HepG2 (cell line): ENCODE data around the gene ADCY6. TPM values are rescaled to one million over a fixed set of nuclear protein-coding genes. Genes with fewer than 3 reads are reported as not detected.

Experiments used
- ATAC-seq: fragments of 200-7000 bp; cut with Tn5 transposase; 3 replicates; pipeline ENCODE4 v1.9.1; 2020; ENCODE audit warnings: mild to moderate bottlenecking, moderate library complexity
- BruUV-seq: library from RNA; stranded (reverse); fragments of 400-500 nt; replicated peaks from 2 replicates; lab custom pipeline; 2021; lab: Mats Ljungman, UMichigan
- CTCF ChIA-PET: fragments of 300-600 bp; formaldehyde crosslinking; extraction: SDS; loops from one replicate; lab custom pipeline; 2021; ENCODE audit warnings: low total read pairs, inconsistent platforms, low intra/inter-chr PET ratio; lab: Yijun Ruan, JAX
- POLR2A ChIA-PET: fragments of 350-600 bp; sonication (Branson Sonifier 250); formaldehyde crosslinking; loops from one replicate; lab custom pipeline; 2020; ENCODE audit warnings: antibody characterized with exemption, inconsistent platforms; lab: Yijun Ruan, JAX
- DNase-seq: peaks from one replicate; pipeline ENCODE4 v3.0.0-alpha.2; 2015; ENCODE audit warnings: low spot score
- FAIRE-seq: peaks from 3 replicates; lab custom pipeline; 2011; peaks lifted over from hg19 to GRCh38; lab: Jason Lieb, UNC
- H2AFZ ChIP-seq: one replicate; pipeline ENCODE4 v1.6.1; 2011; ENCODE audit warnings: low read length, inconsistent platforms
- H3K27ac ChIP-seq: fragments of 300-600 bp; 3 replicates; pipeline ENCODE4 v1.8.0; 2011; ENCODE audit warnings: mixed run types, mild to moderate bottlenecking, mixed read lengths, low read length, inconsistent platforms; ENCODE audit not compliant: insufficient read depth; ENCODE audit errors: extremely low read length
- H3K27me3 ChIP-seq, 2 experiments: fragments of 200-600 bp in 1 of 2; 2 replicates in 1 of 2; 3 replicates in 1 of 2; pipeline versions ENCODE4 v1.6.0 to v1.8.0; 2011; ENCODE audit warnings: low read length in 2 of 2, mild to moderate bottlenecking in 2 of 2, moderate library complexity in 2 of 2, inconsistent platforms in 1 of 2; ENCODE audit not compliant: insufficient read depth in 2 of 2, control insufficient read depth in 1 of 2
- H3K36me3 ChIP-seq, 2 experiments: fragments of 200-600 bp in 1 of 2; replicated peaks in 1 of 2; 2 replicates in 1 of 2; 3 replicates in 1 of 2; pipeline versions ENCODE4 v1.5.1 to v1.8.0; 2011; ENCODE audit warnings: low read length in 2 of 2, inconsistent platforms in 1 of 2; ENCODE audit not compliant: insufficient read depth in 2 of 2, control insufficient read depth in 1 of 2
- H3K4me1 ChIP-seq: 2 replicates; pipeline ENCODE4 v1.5.1; 2012; ENCODE audit warnings: low read length, inconsistent platforms; ENCODE audit not compliant: insufficient read depth
- H3K4me2 ChIP-seq: 2 replicates; pipeline ENCODE4 v1.6.0; 2011; ENCODE audit warnings: low read depth, low read length, inconsistent platforms
- H3K4me3 ChIP-seq, 3 experiments: fragments of 200-600 bp in 1 of 3; sonication (generic), shearing (Covaris generic) in 1 of 3; replicated peaks in 1 of 3; 2 replicates each; pipeline ENCODE4 v1.5.1; 2011 to 2016; ENCODE audit warnings: low read length in 3 of 3, inconsistent platforms in 2 of 3, low read depth in 2 of 3, mild to moderate bottlenecking in 2 of 3, control low read depth in 1 of 3, mixed read lengths in 1 of 3; ENCODE audit not compliant: insufficient read depth in 1 of 3
- H3K79me2 ChIP-seq: one replicate; pipeline ENCODE4 v1.6.1; 2011; ENCODE audit warnings: low read length, inconsistent platforms; ENCODE audit not compliant: insufficient read depth
- H3K9ac ChIP-seq: 2 replicates; pipeline ENCODE4 v1.6.0; 2011; ENCODE audit warnings: mild to moderate bottlenecking, low read depth, low read length, inconsistent platforms; ENCODE audit not compliant: insufficient read depth
- H3K9me3 ChIP-seq: 2 replicates; pipeline ENCODE4 v1.5.1; 2012; ENCODE audit warnings: mild to moderate bottlenecking, low read length
- H4K20me1 ChIP-seq: 2 replicates; pipeline ENCODE4 v1.6.0; 2011; ENCODE audit warnings: inconsistent platforms, mild to moderate bottlenecking, low read length, moderate library complexity; ENCODE audit not compliant: insufficient read depth
- ADNP ChIP-seq: sonication (generic); formaldehyde crosslinking; IDR thresholded peaks from 2 replicates; pipeline ENCODE4 v1.4.0; 2020; ENCODE audit warnings: missing genetic modification reagents
- FOXA3 ChIP-seq: IDR thresholded peaks from 2 replicates; pipeline ENCODE4 v1.6.1; 2016; ENCODE audit warnings: missing genetic modification reagents, missing compliant biosample characterization
- GATA4 ChIP-seq: sonication (generic); IDR thresholded peaks from 2 replicates; pipeline ENCODE4 v1.6.1; 2016; ENCODE audit warnings: antibody characterized with exemption, low read depth, borderline replicate concordance
- GFI1 ChIP-seq: sonication (generic); formaldehyde crosslinking; IDR thresholded peaks from 2 replicates; pipeline ENCODE4 v1.5.0; 2020; ENCODE audit warnings: missing genetic modification reagents, mild to moderate bottlenecking, borderline replicate concordance
- GLI4 ChIP-seq: sonication (generic); formaldehyde crosslinking; IDR thresholded peaks from 2 replicates; pipeline ENCODE4 v1.5.1; 2020; ENCODE audit warnings: missing genetic modification reagents, mild to moderate bottlenecking, moderate library complexity, borderline replicate concordance
- HNRNPL ChIP-seq: fragments of 200-400 bp; formaldehyde crosslinking; IDR thresholded peaks from 2 replicates; pipeline ENCODE4 v1.6.1; 2017; ENCODE audit warnings: mild to moderate bottlenecking, low read depth, low read length
- HNRNPUL1 ChIP-seq: fragments of 200-400 bp; formaldehyde crosslinking; IDR thresholded peaks from 2 replicates; pipeline ENCODE4 v1.6.1; 2017; ENCODE audit warnings: low read depth, mild to moderate bottlenecking, low read length, moderate library complexity
- JUN ChIP-seq: sonication (generic); formaldehyde crosslinking; IDR thresholded peaks from 2 replicates; pipeline ENCODE4 v1.4.0; 2020; ENCODE audit warnings: mild to moderate bottlenecking, missing genetic modification reagents
- MZF1 ChIP-seq: sonication (generic); formaldehyde crosslinking; IDR thresholded peaks from 2 replicates; pipeline ENCODE4 v1.8.1; 2023; ENCODE audit warnings: mild to moderate bottlenecking, missing genetic modification reagents, borderline replicate concordance
- PITX1 ChIP-seq: sonication (generic); formaldehyde crosslinking; IDR thresholded peaks from 2 replicates; pipeline ENCODE4 v1.5.1; 2020; ENCODE audit warnings: mild to moderate bottlenecking, missing genetic modification reagents
- RBAK ChIP-seq: sonication (generic); formaldehyde crosslinking; IDR thresholded peaks from 2 replicates; pipeline ENCODE4 v1.5.1; 2020; ENCODE audit warnings: mild to moderate bottlenecking, missing genetic modification reagents
- ZBTB8A ChIP-seq: sonication (generic); formaldehyde crosslinking; IDR thresholded peaks from 2 replicates; pipeline ENCODE4 v1.4.0; 2020; ENCODE audit warnings: mild to moderate bottlenecking, low read depth, missing genetic modification reagents, borderline replicate concordance
- ZMYM3 ChIP-seq: sonication (generic); formaldehyde crosslinking; IDR thresholded peaks from 2 replicates; pipeline ENCODE4 v1.5.1; 2020; ENCODE audit warnings: mild to moderate bottlenecking, missing genetic modification reagents
- ZNF160 ChIP-seq: sonication (generic); formaldehyde crosslinking; IDR thresholded peaks from 2 replicates; pipeline ENCODE4 v1.8.0; 2022; ENCODE audit warnings: mild to moderate bottlenecking, inconsistent platforms, missing genetic modification reagents
- ZNF20 ChIP-seq: sonication (generic); formaldehyde crosslinking; IDR thresholded peaks from 2 replicates; pipeline ENCODE4 v1.4.0; 2020; ENCODE audit warnings: mild to moderate bottlenecking, moderate library complexity, missing genetic modification reagents
- ZNF263 ChIP-seq: sonication (generic); formaldehyde crosslinking; IDR thresholded peaks from 2 replicates; pipeline ENCODE4 v1.4.0; 2020; ENCODE audit warnings: missing genetic modification reagents
- ZNF382 ChIP-seq: sonication (generic); formaldehyde crosslinking; IDR thresholded peaks from 2 replicates; pipeline ENCODE4 v1.5.0; 2020; ENCODE audit warnings: missing genetic modification reagents, mild to moderate bottlenecking, borderline replicate concordance
- ZNF501 ChIP-seq: sonication (generic); formaldehyde crosslinking; IDR thresholded peaks from 2 replicates; pipeline ENCODE4 v1.5.1; 2020; ENCODE audit warnings: mild to moderate bottlenecking, moderate library complexity, missing genetic modification reagents
- ZNF572 ChIP-seq: sonication (generic); formaldehyde crosslinking; IDR thresholded peaks from 2 replicates; pipeline ENCODE4 v1.5.1; 2020; ENCODE audit warnings: mild to moderate bottlenecking, missing genetic modification reagents
- WGBS: methylation state at CpG from one replicate; pipeline ENCODE4 v1.1.6; 2017; ENCODE audit warnings: low lambda C conversion rate; 5-methylcytosine and 5-hydroxymethylcytosine counted together
- in situ Hi-C: cut with HindIII; loops from 2 replicates; pipeline ENCODE4 v1.10.0; 2017; ENCODE audit warnings: low pct_unique_long_range_greater_than_20kb; ENCODE audit not compliant: extremely low pct_ligation_motif_present
- intact Hi-C: fragments of 100-400 bp; cut with micrococcal nuclease; formaldehyde crosslinking; loops from one replicate; pipeline ENCODE4 v1.10.0; 2022; ENCODE audit not compliant: unreplicated experiment
- polyA plus RNA-seq, 8 experiments: library from polyadenylated mRNA; depleted of rRNA in 3 of 8; stranded (reverse) in 7 of 8; unstranded in 1 of 8; fragments of >200 nt; fragmentation: Illumina TruSeq in 4 of 8; extraction: Trizol in 4 of 8; gene quantifications; 2 replicates each; pipeline versions ENCODE4 v1.2.1 to v1.2.3, GENCODE V29; 2011 to 2016; ENCODE audit warnings: low read depth in 4 of 8, missing spikeins in 1 of 8, mixed read lengths in 1 of 8; ENCODE audit not compliant: insufficient read depth in 1 of 8
- total RNA-seq, 5 experiments: library from RNA; depleted of rRNA; stranded (reverse); fragments of >200 nt; fragmentation: Illumina TruSeq; extraction: Trizol; gene quantifications; 2 replicates each; pipeline ENCODE4 v1.2.3, GENCODE V29; 2016; ENCODE audit warnings: low read depth in 1 of 5
- TF ChIP-seq, protein P1 (sequence below): IDR thresholded peaks from 2 replicates; pipeline ENCODE4 v1.6.1; 2016
- TF ChIP-seq, protein P2 (sequence below): sonication (generic); formaldehyde crosslinking; IDR thresholded peaks from 2 replicates; pipeline ENCODE4 v1.4.0; 2020; ENCODE audit warnings: missing genetic modification reagents, mild to moderate bottlenecking, borderline replicate concordance
- TF ChIP-seq, protein P3 (sequence below): sonication (generic); formaldehyde crosslinking; IDR thresholded peaks from 2 replicates; pipeline ENCODE4 v1.5.0; 2020; ENCODE audit warnings: missing genetic modification reagents

ADCY6 gene
- total and polyA plus RNA-seq, 2 of the 13 experiments (the other 11 are each of a cell fraction or from before 2014, with no cell fraction given), result 10.6 to 11.8 TPM

DNA sequence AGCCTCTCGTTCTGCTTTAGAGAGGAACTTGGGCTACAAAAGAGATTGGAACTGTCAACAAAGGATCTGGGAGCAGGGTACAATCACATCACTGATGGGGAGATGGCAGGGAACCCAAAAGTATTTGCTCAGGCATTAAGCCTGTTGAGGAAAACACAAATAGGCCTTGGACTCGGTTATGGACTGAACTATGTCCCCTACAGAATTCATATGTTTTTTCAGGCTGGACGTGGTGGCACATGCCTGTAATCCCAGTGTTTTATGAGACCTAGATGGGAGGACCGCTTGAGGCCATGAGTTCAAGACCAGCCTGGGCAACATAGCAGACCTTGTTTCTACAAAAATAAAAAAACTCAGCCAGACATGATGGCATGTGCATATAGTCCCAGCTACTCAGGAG is 49.2 kb upstream of the ADCY6 start:
- peak; percentile 29 for DNase-seq
- ChIA-PET POLR2A (no interaction called here), CTCF (no interaction called here)
- Histone ChIP-seq H3K9ac (no peak overlapping the region), H3K27ac (peak overlapping the region; percentile 44), H3K4me2 (no peak overlapping the region), H3K4me3 (no peak overlapping the region), H3K27me3 (no peaks in the 10 kb centered on the region), H3K79me2 (no peaks in the 10 kb centered on the region), H2AFZ (no peak overlapping the region), H3K36me3 (peaks cover 27 to 54% of the 10 kb centered on the region in 2 experiments), H4K20me1 (no peaks in the 10 kb centered on the region), H3K9me3 (no peaks in the 10 kb centered on the region), H3K4me1 (peaks cover 17% of the 10 kb centered on the region)
- WGBS, result 51% methylated on average over 4 of the region's 4 CpGs
- in situ Hi-C loops, result no loop called here
- intact Hi-C loops, result no loop called here
- no TSS peak for BruUV-seq
- FAIRE-seq, result no peak
- peak; percentile 80 for ATAC-seq
- TF ChIP-seq HNRNPUL1 (no peak), ZNF382 (CRISPR knock-in tag) (no peak), ZNF501 (no peak), ZNF572 (CRISPR knock-in tag) (no peak), GFI1 (peak; percentile 33; the same call in 1 of the 2 replicates), RBAK (no peak), ZNF20 (no peak), ADNP (CRISPR knock-in tag) (peak; percentile 56; the same call in 1 of the 2 replicates), PITX1 (CRISPR knock-in tag) (peak; percentile 93), ZMYM3 (CRISPR knock-in tag) (peak; percentile 73; the same call in 1 of the 2 replicates), MZF1 (CRISPR knock-in tag) (no peak), HNRNPL (no peak), GATA4 (no peak), ZNF160 (CRISPR knock-in tag) (no peak), GLI4 (no peak), FOXA3 (no peak), JUN (CRISPR knock-in tag) (no peak), ZBTB8A (CRISPR knock-in tag) (no peak), ZNF263 (CRISPR knock-in tag) (no peak)
- TF ChIP-seq, protein P1, sequence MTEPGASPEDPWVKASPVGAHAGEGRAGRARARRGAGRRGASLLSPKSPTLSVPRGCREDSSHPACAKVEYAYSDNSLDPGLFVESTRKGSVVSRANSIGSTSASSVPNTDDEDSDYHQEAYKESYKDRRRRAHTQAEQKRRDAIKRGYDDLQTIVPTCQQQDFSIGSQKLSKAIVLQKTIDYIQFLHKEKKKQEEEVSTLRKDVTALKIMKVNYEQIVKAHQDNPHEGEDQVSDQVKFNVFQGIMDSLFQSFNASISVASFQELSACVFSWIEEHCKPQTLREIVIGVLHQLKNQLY, result no peak
- TF ChIP-seq, protein P2, sequence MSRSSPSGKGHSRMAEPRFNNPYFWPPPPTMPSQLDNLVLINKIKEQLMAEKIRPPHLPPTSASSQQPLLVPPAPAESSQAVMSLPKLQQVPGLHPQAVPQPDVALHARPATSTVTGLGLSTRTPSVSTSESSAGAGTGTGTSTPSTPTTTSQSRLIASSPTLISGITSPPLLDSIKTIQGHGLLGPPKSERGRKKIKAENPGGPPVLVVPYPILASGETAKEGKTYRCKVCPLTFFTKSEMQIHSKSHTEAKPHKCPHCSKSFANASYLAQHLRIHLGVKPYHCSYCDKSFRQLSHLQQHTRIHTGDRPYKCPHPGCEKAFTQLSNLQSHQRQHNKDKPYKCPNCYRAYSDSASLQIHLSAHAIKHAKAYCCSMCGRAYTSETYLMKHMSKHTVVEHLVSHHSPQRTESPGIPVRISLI (CRISPR knock-in tag), result 0 out of 2 replicates have a peak, but pooled peaks have one; percentile 49
- TF ChIP-seq, protein P3, sequence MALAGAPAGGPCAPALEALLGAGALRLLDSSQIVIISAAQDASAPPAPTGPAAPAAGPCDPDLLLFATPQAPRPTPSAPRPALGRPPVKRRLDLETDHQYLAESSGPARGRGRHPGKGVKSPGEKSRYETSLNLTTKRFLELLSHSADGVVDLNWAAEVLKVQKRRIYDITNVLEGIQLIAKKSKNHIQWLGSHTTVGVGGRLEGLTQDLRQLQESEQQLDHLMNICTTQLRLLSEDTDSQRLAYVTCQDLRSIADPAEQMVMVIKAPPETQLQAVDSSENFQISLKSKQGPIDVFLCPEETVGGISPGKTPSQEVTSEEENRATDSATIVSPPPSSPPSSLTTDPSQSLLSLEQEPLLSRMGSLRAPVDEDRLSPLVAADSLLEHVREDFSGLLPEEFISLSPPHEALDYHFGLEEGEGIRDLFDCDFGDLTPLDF, result no peak
